Endothelial cell of umbilical vein (primary cell): ENCODE data around the gene COL17A1. TPM values are rescaled to one million over a fixed set of nuclear protein-coding genes. Genes with fewer than 3 reads are reported as not detected.
A peak's percentile ranks its signal among the peaks of the same experiment; 100 is the strongest.

Experiments used
- BruUV-seq: library from RNA; stranded (reverse); fragments of 400-500 nt; replicated peaks from 2 replicates; lab custom pipeline; 2021; lab: Mats Ljungman, UMichigan
- CTCF ChIA-PET: fragments of 300-600, 350-600 bp; sonication (Branson Sonifier 250); formaldehyde crosslinking; loops from one replicate; lab custom pipeline; 2021; ENCODE audit warnings: antibody characterized with exemption, inconsistent platforms; lab: Charles Lee
- POLR2A ChIA-PET: fragments of 300-600, 350-600 bp; sonication (Branson Sonifier 250); formaldehyde crosslinking; loops from one replicate; lab custom pipeline; 2021; ENCODE audit warnings: antibody characterized with exemption, inconsistent platforms; lab: Charles Lee
- DNase-seq: peaks from one replicate; pipeline ENCODE4 v3.0.0-alpha.2; 2011; ENCODE audit warnings: low read depth, low spot score
- FAIRE-seq: peaks from 2 replicates; lab custom pipeline; 2011; peaks lifted over from hg19 to GRCh38; lab: Jason Lieb, UNC
- H2AFZ ChIP-seq: 2 replicates; pipeline ENCODE4 v1.6.0; 2012; ENCODE audit warnings: low read depth, low read length, control low read depth, inconsistent platforms
- H3K27ac ChIP-seq: 2 replicates; pipeline ENCODE4 v1.5.1; 2011; ENCODE audit warnings: low read depth, mild to moderate bottlenecking, control low read depth, low read length, moderate library complexity; ENCODE audit not compliant: insufficient read depth
- H3K27me3 ChIP-seq, 2 experiments: 2 replicates each; pipeline versions ENCODE4 v1.6.0 to v1.6.1; 2011; ENCODE audit warnings: low read length in 2 of 2, mixed read lengths in 1 of 2; ENCODE audit not compliant: control insufficient read depth in 2 of 2, insufficient read depth in 2 of 2
- H3K36me3 ChIP-seq, 2 experiments: 2 replicates in 1 of 2; 3 replicates in 1 of 2; pipeline ENCODE4 v1.5.1; 2011; ENCODE audit warnings: low read length in 2 of 2, mild to moderate bottlenecking in 1 of 2, moderate library complexity in 1 of 2; ENCODE audit not compliant: control insufficient read depth in 2 of 2, insufficient read depth in 2 of 2; ENCODE audit errors: extremely low read depth in 1 of 2
- H3K4me1 ChIP-seq: 3 replicates; pipeline ENCODE4 v1.5.1; 2011; ENCODE audit warnings: mild to moderate bottlenecking, low read length; ENCODE audit not compliant: control insufficient read depth, insufficient read depth; ENCODE audit errors: extremely low read depth
- H3K4me2 ChIP-seq: 2 replicates; pipeline ENCODE4 v1.6.1; 2011; ENCODE audit warnings: low read length, control low read depth, mixed read lengths; ENCODE audit not compliant: insufficient read depth
- H3K4me3 ChIP-seq, 3 experiments: fragments of 200-600 bp in 1 of 3; sonication (generic), shearing (Covaris generic) in 1 of 3; replicated peaks in 1 of 3; 2 replicates each; pipeline ENCODE4 v1.5.1; 2011 to 2016; ENCODE audit warnings: control low read depth in 3 of 3, low read length in 3 of 3, mild to moderate bottlenecking in 2 of 3, inconsistent platforms in 1 of 3, low read depth in 1 of 3, moderate library complexity in 1 of 3; ENCODE audit not compliant: insufficient read depth in 1 of 3
- H3K79me2 ChIP-seq: 2 replicates; pipeline ENCODE4 v1.6.0; 2012; ENCODE audit warnings: low read length, inconsistent platforms; ENCODE audit not compliant: control insufficient read depth, insufficient read depth
- H3K9ac ChIP-seq: replicated peaks from 2 replicates; pipeline ENCODE3; 2011; ENCODE audit warnings: low read length, control low read depth; ENCODE audit not compliant: insufficient read depth; ENCODE audit errors: extremely low read depth
- H3K9me1 ChIP-seq: replicated peaks from 3 replicates; pipeline ENCODE4 v1.6.0; 2011; ENCODE audit warnings: mild to moderate bottlenecking, low read length; ENCODE audit not compliant: control insufficient read depth, insufficient read depth; ENCODE audit errors: extremely low read depth
- H3K9me3 ChIP-seq: replicated peaks from 2 replicates; pipeline ENCODE4 v1.5.1; 2012; ENCODE audit warnings: low read length, inconsistent platforms; ENCODE audit not compliant: control insufficient read depth, insufficient read depth
- H4K20me1 ChIP-seq: replicated peaks from 2 replicates; pipeline ENCODE3; 2011; ENCODE audit warnings: mild to moderate bottlenecking, low read length; ENCODE audit not compliant: control insufficient read depth, insufficient read depth; ENCODE audit errors: extremely low read depth
- CTCF ChIP-seq, 2 donors: IDR thresholded peaks; 1 replicate in 1 of 2; 2 replicates in 1 of 2; pipeline ENCODE4 v1.5.1; 2011; ENCODE audit warnings: low read length in 2 of 2, mild to moderate bottlenecking in 2 of 2, moderate library complexity in 2 of 2, control low read depth in 1 of 2, inconsistent platforms in 1 of 2, low read depth in 1 of 2; ENCODE audit not compliant: insufficient read depth in 1 of 2; ENCODE audit errors: extremely low read depth in 1 of 2
- EZH2 ChIP-seq: IDR thresholded peaks from 2 replicates; pipeline ENCODE4 v1.6.1; 2012; ENCODE audit warnings: borderline replicate concordance, low read depth, mild to moderate bottlenecking, moderate library complexity, low read length, inconsistent platforms; ENCODE audit not compliant: severe bottlenecking
- GATA2 ChIP-seq: IDR thresholded peaks from 2 replicates; pipeline ENCODE4 v1.7.0; 2011; ENCODE audit warnings: low read depth, mild to moderate bottlenecking, moderate library complexity, mixed read lengths, low read length; ENCODE audit not compliant: insufficient read length, insufficient read depth
- MAX ChIP-seq: IDR thresholded peaks from 2 replicates; pipeline ENCODE4 v1.6.1; 2011; ENCODE audit not compliant: insufficient read depth, insufficient read length
- POLR2A ChIP-seq: IDR thresholded peaks from 2 replicates; pipeline ENCODE4 v1.6.1; 2012; ENCODE audit warnings: low read depth, mild to moderate bottlenecking, control low read depth, low read length
- POLR2AphosphoS5 ChIP-seq: IDR thresholded peaks from 2 replicates; pipeline ENCODE4 v1.6.1; 2012; ENCODE audit warnings: low read depth, mild to moderate bottlenecking, control low read depth, low read length, moderate library complexity; ENCODE audit not compliant: insufficient read depth
- dilution Hi-C: fragments of 300-500 bp; cut with MboI; formaldehyde crosslinking; loops from one replicate; pipeline ENCODE4 v1.15.0; 2019; ENCODE audit warnings: low sequenced_read_pairs; ENCODE audit not compliant: extremely low pct_ligation_motif_present
- intact Hi-C: fragments of 100-400 bp; cut with micrococcal nuclease; formaldehyde crosslinking; loops from one replicate; pipeline ENCODE4 v1.10.0; 2022
- polyA plus RNA-seq, 4 experiments: library from polyadenylated mRNA; depleted of rRNA in 3 of 4; stranded (reverse) in 3 of 4; unstranded in 1 of 4; fragments of >200 nt; gene quantifications; 2 replicates each; pipeline versions ENCODE4 v1.2.1 to v1.2.3, GENCODE V29; 2011 to 2012; ENCODE audit warnings: missing spikeins in 1 of 4
- total RNA-seq: library from RNA; stranded (reverse); gene quantifications from 2 replicates; pipeline ENCODE4 v1.2.3, GENCODE V29; 2021

Gene COL17A1
- total and polyA plus RNA-seq, 2 donors (not counting 3 experiments of a cell fraction or from before 2014, with no cell fraction given), result 0.57 to 1.3 TPM

- dilution Hi-C loops (no loop called here), intact Hi-C loops (loop anchor here (5.0 kb wide), 1 partner anchor 366 kb away; no protein-coding TSS in a partner anchor)
- ChIA-PET POLR2A (no interaction called here), CTCF (interaction anchor here (0.7 to 4.9 kb wide), 16 partner anchors 14 to 236 kb away, joined by 3 to 87 read pairs (median 4); no protein-coding TSS in a partner anchor)
- Histone ChIP-seq H3K27ac (no peak overlapping the region), H3K4me3 (no peak overlapping the region), H3K4me1 (peaks cover 27% of the 10 kb centered on the region), H4K20me1 (no peaks in the 10 kb centered on the region), H3K9me1 (no peaks in the 10 kb centered on the region), H3K9me3 (no peaks in the 10 kb centered on the region), H3K79me2 (no peaks in the 10 kb centered on the region), H3K27me3 (no peaks in the 10 kb centered on the region), H2AFZ (no peak overlapping the region), H3K36me3 (no peaks in the 10 kb centered on the region), H3K9ac (no peak overlapping the region), H3K4me2 (peak overlapping the region; percentile 87)
- FAIRE-seq, result peak; percentile 47
- BruUV-seq, result no TSS peak
- TF ChIP-seq GATA2, result no peak
- peak; percentile 14 to 19 for TF ChIP-seq CTCF (IDR thresholded peaks at IDR 0.05; ENCODE audit: extremely low read depth in 1 of 2, insufficient read depth in 1 of 2, low read depth in 1 of 2, low read length in 2 of 2)
- TF ChIP-seq POLR2A, result no peak
- no peak for TF ChIP-seq EZH2
- TF ChIP-seq POLR2AphosphoS5, result no peak
- TF ChIP-seq MAX, result no peak
- peak; percentile 46 for DNase-seq
These were observed 37.7 kb upstream of the COL17A1 start for GRCh38 chr10:104123397-104123796.
